Psoas muscle (tissue), 8 donors: ENCODE measurements around the gene MRPL43. TPM values are rescaled to one million over a fixed set of nuclear protein-coding genes. Genes with fewer than 3 reads are reported as not detected.

ENCODE experiments used
- ATAC-seq, 4 donors: fragments of 200-7000 bp; cut with Tn5 transposase; one replicate each; pipeline ENCODE4 v1.9.1; 2020; ENCODE audit warnings: moderate library complexity in 3 of 4, mild to moderate bottlenecking in 2 of 4
- DNase-seq, 2 donors: peaks; one replicate each; pipeline ENCODE4 v3.0.0-alpha.2; 2020
- H3K27ac ChIP-seq: fragments of 200-600 bp; one replicate; pipeline ENCODE4 v1.8.0; 2022
- H3K27me3 ChIP-seq, 3 donors: fragments of 200-600 bp in 1 of 3; one replicate each; pipeline versions ENCODE4 v1.6.1 to v1.8.0; 2013 to 2022; ENCODE audit warnings: low read length in 2 of 3, mild to moderate bottlenecking in 2 of 3, moderate library complexity in 1 of 3; ENCODE audit not compliant: insufficient read depth in 3 of 3
- H3K36me3 ChIP-seq, 2 donors: fragments of 200-600 bp in 1 of 2; one replicate each; pipeline versions ENCODE4 v1.6.1 to v1.8.0; 2013 to 2022; ENCODE audit warnings: low read depth in 1 of 2, mild to moderate bottlenecking in 1 of 2, moderate library complexity in 1 of 2; ENCODE audit not compliant: insufficient read depth in 1 of 2
- H3K4me1 ChIP-seq: fragments of 200-600 bp; one replicate; pipeline ENCODE4 v1.8.0; 2022
- H3K4me3 ChIP-seq: fragments of 200-600 bp; one replicate; pipeline ENCODE4 v1.8.0; 2022; ENCODE audit warnings: mild to moderate bottlenecking
- H3K9me3 ChIP-seq: fragments of 200-600 bp; one replicate; pipeline ENCODE4 v1.8.0; 2022
- CTCF ChIP-seq: fragments of 200-600 bp; IDR thresholded peaks from one replicate; pipeline ENCODE4 v1.8.0; 2022; ENCODE audit warnings: antibody characterized with exemption
- WGBS, 3 donors: extraction: QIAGEN DNeasy Blood & Tissue Kit; methylation state at CpG; one replicate each; pipeline versions ENCODE4 v1.1.6 to v1.1.7; 2013; 5-methylcytosine and 5-hydroxymethylcytosine counted together
- intact Hi-C, 2 donors: fragments of 100-400 bp; cut with DNase I; formaldehyde crosslinking; loops; one replicate each; pipeline versions ENCODE4 v1.11.0 to v1.14.2; 2022
- polyA plus RNA-seq, 3 donors: library from polyadenylated mRNA; stranded (reverse); fragments of 200-250 nt; gene quantifications; one replicate each; pipeline ENCODE4 v1.2.3, GENCODE V29; 2013
- total RNA-seq, 4 donors: library from RNA; stranded (reverse); fragmentation: NEBNext Ultra II Directional in 2 of 4; extraction: Animal tissue kit (Norgen Biotek cat#: 25700) in 2 of 4; gene quantifications; one replicate each; pipeline versions ENCODE4 v1.2.1 to v1.2.4, GENCODE V29; 2021 to 2023
- donor health status: healthy with polysubstance abuse.
- donor health status: DM: no; HTN: no; CAD: no; lungs with moderate emphysema.
- donor health status: Bipolar disorder and iron deficiency.
- donor health status: healthy.
- donor health status: DM: yes; HTN: yes; CAD: no.
- donor health status: DM: no; HTN: no; CAD: no.
- donor health status: DM: no; HTN: no; CAD: no.
- donor health status: DM: yes; HTN: yes; CAD: no.

The MRPL43 gene
- total and polyA plus RNA-seq, 7 donors, result 56.6 to 159 (median 90.1) TPM

DNA sequence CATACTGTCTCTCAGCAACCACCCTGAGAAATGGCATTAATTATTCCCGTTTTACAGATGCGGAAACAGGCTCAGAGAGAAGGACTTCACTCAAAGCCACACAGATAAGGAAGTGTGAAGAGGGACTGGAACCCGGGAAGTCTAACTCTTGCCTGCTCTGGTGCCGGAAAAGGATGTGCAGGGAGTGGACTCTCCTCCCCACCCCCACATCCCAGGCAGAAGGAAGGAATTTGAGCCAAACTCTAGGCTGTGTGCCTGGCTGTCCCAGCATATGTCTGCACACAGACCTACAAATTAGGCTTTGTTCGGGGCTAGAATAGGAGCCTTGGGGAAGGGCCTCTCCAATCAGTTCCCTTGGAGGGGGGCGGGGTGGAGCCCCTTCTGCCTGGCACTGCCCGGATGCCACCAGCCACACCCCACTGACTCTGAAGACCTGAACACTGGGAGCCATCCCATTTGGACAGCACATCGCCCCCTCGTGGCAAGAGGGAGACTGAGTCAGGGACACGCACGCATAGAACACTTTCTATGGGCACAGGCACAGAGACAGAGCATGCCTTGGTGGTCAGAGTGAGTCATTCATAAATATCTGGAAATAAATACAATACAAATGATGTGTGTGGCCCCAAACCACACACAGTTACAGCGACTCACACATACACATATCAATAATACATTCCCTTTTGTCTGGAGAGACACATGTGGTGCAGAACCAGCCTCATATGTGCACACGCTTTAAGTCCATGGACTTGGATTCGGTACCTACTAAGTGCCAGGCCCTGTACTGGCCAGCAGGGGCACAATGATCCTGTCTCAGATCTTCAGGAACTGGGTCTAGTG lies 25.4 kb upstream of the MRPL43 start:
- H3K9me3 ChIP-seq, result no peaks in the 10 kb centered on the region
- no peaks in the 10 kb centered on the region for H3K36me3 ChIP-seq
- peak; percentile 81 for TF ChIP-seq CTCF
- H3K4me1 ChIP-seq, result peaks cover 6% of the 10 kb centered on the region
- ATAC-seq (peak; percentile 85 to 91 (median 88)), DNase-seq (peak; percentile 89 to 92)
- peaks cover 0 to 2% (median 0%) of the 10 kb centered on the region in 3 donors for H3K27me3 ChIP-seq
- 20 to 23% (median 22%) methylated on average over 14 of the region's 14 CpGs for WGBS, 3 donors
- H3K4me3 ChIP-seq, result no peak overlapping the region
- intact Hi-C loops, result loop anchor here (10.0 kb wide), 2 partner anchors 48 to 448 kb away; partner anchors contain the start of gene SEMA4G (in 1 of the 2)
- peak overlapping the region; percentile 66 for H3K27ac ChIP-seq

GRCh38 chr10:101011517-101012423 lies 24.5 kb upstream of the MRPL43 start:
- ATAC-seq, result no peak
- Histone ChIP-seq H3K9me3 (no peaks in the 10 kb centered on the region), H3K4me1 (peaks cover 12% of the 10 kb centered on the region), H3K36me3 (peaks cover 0 to 8% of the 10 kb centered on the region in 2 donors), H3K27me3 (peaks cover 0 to 2% (median 0%) of the 10 kb centered on the region in 3 donors), H3K27ac (no peak overlapping the region), H3K4me3 (no peak overlapping the region)
- DNase-seq, result peak in 1 of 2 donors; percentile 33
- 74 to 79% (median 74%) methylated on average over 21 to 22 of the region's 22 CpGs for WGBS, 3 donors
- intact Hi-C loops, result loop anchor here (10.0 kb wide), 2 partner anchors 47 to 447 kb away; partner anchors contain the start of gene SEMA4G (in 1 of the 2)
- no peak for TF ChIP-seq CTCF

GRCh38 chr10:101010329-101010728 lies 23.0 kb upstream of the MRPL43 start:
- intact Hi-C loops, result loop anchor here (10.0 kb wide), 2 partner anchors 46 to 446 kb away; partner anchors contain the start of gene SEMA4G (in 1 of the 2)
- H3K4me1 ChIP-seq, result peaks cover 12% of the 10 kb centered on the region
- DNase-seq (peak in 1 of 2 donors; percentile 56), ATAC-seq (no peak)
- peaks cover 0 to 22% of the 10 kb centered on the region in 2 donors for H3K36me3 ChIP-seq
- no peak overlapping the region for H3K4me3 ChIP-seq
- WGBS, 3 donors, result 95 to 96% (median 96%) methylated on average over 22 of the region's 22 CpGs
- no peak for TF ChIP-seq CTCF
- H3K9me3 ChIP-seq, result no peaks in the 10 kb centered on the region
- H3K27me3 ChIP-seq, result no peaks in the 10 kb centered on the region
- H3K27ac ChIP-seq, result no peak overlapping the region

DNA sequence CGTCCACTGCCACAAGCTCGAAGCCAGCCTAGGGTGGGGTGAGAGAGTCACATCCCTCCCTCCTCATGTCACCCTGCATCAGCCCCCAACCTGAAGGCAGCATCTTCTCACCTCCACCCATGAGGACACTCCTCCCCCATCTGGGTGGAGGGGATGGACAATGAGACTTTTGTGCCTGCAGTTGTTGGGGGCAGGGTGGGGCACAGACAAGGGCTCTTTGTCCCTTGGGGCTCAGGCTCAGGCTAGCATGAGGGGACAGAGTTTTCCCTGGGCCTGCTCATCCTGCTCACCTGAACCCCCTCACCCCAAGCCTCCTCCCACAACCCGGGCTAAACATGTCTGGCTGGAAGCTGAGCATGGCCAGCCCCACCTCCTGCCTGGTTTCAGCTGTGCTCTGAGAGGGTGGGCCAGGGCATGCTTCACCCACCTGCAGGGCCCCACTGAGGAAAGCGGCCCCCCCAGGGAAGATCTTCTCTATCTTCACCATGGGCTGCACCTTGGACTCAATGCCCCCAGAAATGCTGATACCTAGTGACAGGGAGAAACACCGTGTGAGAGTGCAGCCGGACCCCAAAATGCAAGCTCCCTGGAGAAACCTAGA lies 21.6 kb upstream of the MRPL43 start:
- Histone ChIP-seq H3K36me3 (peaks cover 0 to 36% of the 10 kb centered on the region in 2 donors), H3K27ac (no peak overlapping the region), H3K4me3 (no peak overlapping the region), H3K27me3 (no peaks in the 10 kb centered on the region), H3K4me1 (peaks cover 18% of the 10 kb centered on the region), H3K9me3 (no peaks in the 10 kb centered on the region)
- intact Hi-C loops, result no loop called here
- ATAC-seq (no peak), DNase-seq (peak in 1 of 2 donors; percentile 44)
- WGBS, 3 donors, result 74 to 78% (median 78%) methylated on average over 6 of the region's 6 CpGs
- TF ChIP-seq CTCF, result no peak
